ENCODE data around the gene SELENOT.

- TF ChIP-seq CTCF (conservative IDR thresholded peaks at IDR 0.05 in 1 of 2, IDR thresholded peaks at IDR 0.05 in 1 of 2; ENCODE audit: extremely low read depth in 1 of 2, insufficient read depth in 1 of 2, low read depth in 1 of 2, low read length in 2 of 2) (no peak), EZH2 (IDR thresholded peaks at IDR 0.05; ENCODE audit: borderline replicate concordance, low read length) (no peak)
These were observed 53.2 kb downstream of the SELENOT start for GRCh38 chr3:150656316-150656715.

Data from mammary epithelial cell (primary cell).